KOPT-K1 (cell line): ENCODE data around the gene SYCE3.

Experiments
- H3K27ac ChIP-seq: fragments of 200-600 bp; sonication (generic); 2 replicates; pipeline ENCODE4 v1.5.1; 2016; ENCODE audit warnings: antibody characterized with exemption, mild to moderate bottlenecking, low read depth, low read length; ENCODE audit not compliant: poor library complexity, severe bottlenecking
- H3K36me3 ChIP-seq: fragments of 200-600 bp; sonication (generic); 2 replicates; pipeline ENCODE4 v1.5.1; 2017; ENCODE audit warnings: antibody characterized with exemption, mild to moderate bottlenecking, low read length, moderate library complexity; ENCODE audit not compliant: insufficient read depth
- H3K9me3 ChIP-seq: fragments of 200-600 bp; sonication (generic); 2 replicates; pipeline ENCODE4 v1.5.1; 2017; ENCODE audit warnings: antibody characterized with exemption, low read length, mild to moderate bottlenecking; ENCODE audit not compliant: insufficient read depth, poor library complexity, severe bottlenecking

Gene SYCE3

GRCh38 chr22:50604256-50605001, 41.7 kb upstream of the SYCE3 start:
- Histone ChIP-seq H3K36me3 (no peaks in the 10 kb centered on the region), H3K9me3 (no peaks in the 10 kb centered on the region), H3K27ac (no peak overlapping the region)

- Histone ChIP-seq H3K36me3 (no peaks in the 10 kb centered on the region), H3K9me3 (no peaks in the 10 kb centered on the region), H3K27ac (no peak overlapping the region)
Measured at GRCh38 chr22:50603511-50604255, 41.0 kb upstream of the SYCE3 start.

- H3K9me3 ChIP-seq, result no peaks in the 10 kb centered on the region
- H3K27ac ChIP-seq, result no peak overlapping the region
- H3K36me3 ChIP-seq, result no peaks in the 10 kb centered on the region
Measured at GRCh38 chr22:50602338-50602700, 39.6 kb upstream of the SYCE3 start.

- Histone ChIP-seq H3K27ac (no peak overlapping the region), H3K9me3 (no peaks in the 10 kb centered on the region), H3K36me3 (no peaks in the 10 kb centered on the region)
Measured at GRCh38 chr22:50601669-50602337, 39.1 kb upstream of the SYCE3 start.

- no peaks in the 10 kb centered on the region for H3K36me3 ChIP-seq
- H3K27ac ChIP-seq, result no peak overlapping the region
Measured at GRCh38 chr22:50600967-50601668, 38.4 kb upstream of the SYCE3 start.

GRCh38 chr22:50600538-50600937, 37.8 kb upstream of the SYCE3 start, which contains the start of gene MAPK8IP2:
Gene MAPK8IP2 (plus strand): TSS chr22:50600793. CDS start chr22:50600819, 26 bp downstream.
- Histone ChIP-seq H3K9me3 (no peaks in the 10 kb centered on the region), H3K36me3 (no peaks in the 10 kb centered on the region), H3K27ac (no peak within 1 kb of the TSS)

More at GRCh38 chr22:50600967-50601668, 38.4 kb upstream of the SYCE3 start:
- H3K9me3 ChIP-seq, result no peaks in the 10 kb centered on the region

GRCh38 chr22:50599816-50600455, 37.2 kb upstream of the SYCE3 start:
- no peaks in the 10 kb centered on the region for H3K36me3 ChIP-seq
- H3K9me3 ChIP-seq, result no peaks in the 10 kb centered on the region
- no peak overlapping the region for H3K27ac ChIP-seq

- Histone ChIP-seq H3K27ac (no peak overlapping the region), H3K36me3 (no peaks in the 10 kb centered on the region), H3K9me3 (no peaks in the 10 kb centered on the region)
Measured at GRCh38 chr22:50597097-50597496, 34.4 kb upstream of the SYCE3 start.

GRCh38 chr22:50595189-50595588, 32.5 kb upstream of the SYCE3 start:
- Histone ChIP-seq H3K36me3 (no peaks in the 10 kb centered on the region), H3K9me3 (no peaks in the 10 kb centered on the region), H3K27ac (no peak overlapping the region)

- Histone ChIP-seq H3K9me3 (no peaks in the 10 kb centered on the region), H3K36me3 (no peaks in the 10 kb centered on the region)
Measured at GRCh38 chr22:50587407-50587806, 24.7 kb upstream of the SYCE3 start.

GRCh38 chr22:50586416-50586815, 23.7 kb upstream of the SYCE3 start:
- no peaks in the 10 kb centered on the region for H3K9me3 ChIP-seq
- no peaks in the 10 kb centered on the region for H3K36me3 ChIP-seq
- no peak overlapping the region for H3K27ac ChIP-seq

More at GRCh38 chr22:50587407-50587806, 24.7 kb upstream of the SYCE3 start:
- no peak overlapping the region for H3K27ac ChIP-seq

GRCh38 chr22:50585781-50586180, 23.1 kb upstream of the SYCE3 start:
- Histone ChIP-seq H3K9me3 (no peaks in the 10 kb centered on the region), H3K27ac (no peak overlapping the region), H3K36me3 (peaks cover 5% of the 10 kb centered on the region)

- Histone ChIP-seq H3K27ac (no peak overlapping the region), H3K9me3 (no peaks in the 10 kb centered on the region), H3K36me3 (peaks cover 10% of the 10 kb centered on the region)
Measured at GRCh38 chr22:50585238-50585637, 22.5 kb upstream of the SYCE3 start.
